A549 (cell line): ENCODE measurements around the gene RAD9A. TPM values are rescaled to one million over a fixed set of nuclear protein-coding genes. Genes with fewer than 3 reads are reported as not detected.

Experiments
- ATAC-seq, 2 experiments: fragments of 200-7000 bp in 1 of 2; fragments of >200 bp in 1 of 2; cut with Nextera tagmentation in 1 of 2; cut with Tn5 transposase in 1 of 2; 3 replicates each; pipeline versions ENCODE4 v1.8.0 to v1.9.1; 2018 to 2020; ENCODE audit warnings: mild to moderate bottlenecking in 1 of 2, moderate library complexity in 1 of 2
- CTCF ChIA-PET: fragments of 300-600 bp; sonication (Branson Sonifier 250); formaldehyde crosslinking; extraction: SDS; loops from one replicate; lab custom pipeline; 2021; ENCODE audit warnings: antibody characterized with exemption, inconsistent platforms; lab: Yijun Ruan, JAX
- POLR2A ChIA-PET: fragments of 350-600 bp; formaldehyde crosslinking; extraction: SDS; loops from one replicate; lab custom pipeline; 2021; ENCODE audit warnings: antibody characterized with exemption, inconsistent platforms; lab: Yijun Ruan, JAX
- DNase-seq, 2 experiments: peaks; one replicate each; pipeline versions ENCODE4 v3.0.0 to v3.0.0-alpha.2; 2011 to 2016; ENCODE audit warnings: low read depth in 1 of 2, low spot score in 1 of 2
- FAIRE-seq: peaks from 2 replicates; lab custom pipeline; 2011; peaks lifted over from hg19 to GRCh38; lab: Jason Lieb, UNC
- H3K27ac ChIP-seq, 2 experiments: fragments of >200 bp; sonication (Bioruptor Twin); formaldehyde crosslinking; 3 replicates each; pipeline ENCODE4 v1.5.1; 2016 to 2017
- H3K4me1 ChIP-seq: fragments of >200 bp; sonication (Bioruptor Twin); formaldehyde crosslinking; 3 replicates; pipeline ENCODE4 v1.6.1; 2016
- H3K4me2 ChIP-seq: fragments of >200 bp; sonication (Bioruptor Twin); formaldehyde crosslinking; 3 replicates; pipeline ENCODE4 v1.6.1; 2016
- H3K4me3 ChIP-seq: fragments of >200 bp; sonication (Bioruptor Twin); formaldehyde crosslinking; 3 replicates; pipeline ENCODE4 v1.5.1; 2016
- H3K9me3 ChIP-seq: fragments of >200 bp; sonication (Bioruptor Twin); formaldehyde crosslinking; 3 replicates; pipeline ENCODE4 v1.6.1; 2016
- BCL3 ChIP-seq: fragments of >200 bp; sonication (Bioruptor Twin); formaldehyde crosslinking; IDR thresholded peaks from 3 replicates; pipeline ENCODE4 v1.6.1; 2016
- CBX2 ChIP-seq: fragments of 200-600 bp; sonication (generic); IDR thresholded peaks from 2 replicates; pipeline ENCODE4 v1.6.1; 2016; ENCODE audit warnings: low read depth, mild to moderate bottlenecking, borderline replicate concordance
- CHD4 ChIP-seq: fragments of 200-600 bp; sonication (generic); IDR thresholded peaks from 2 replicates; pipeline ENCODE4 v1.6.1; 2016; ENCODE audit warnings: antibody characterized with exemption, mild to moderate bottlenecking, borderline replicate concordance
- E2F6 ChIP-seq: IDR thresholded peaks from 2 replicates; pipeline ENCODE4 v1.6.1; 2012; ENCODE audit warnings: low read depth, borderline replicate concordance
- ELK1 ChIP-seq: fragments of 150-350 bp; IDR thresholded peaks from 2 replicates; pipeline ENCODE4 v1.6.1; 2014; ENCODE audit warnings: low read depth, mild to moderate bottlenecking, low read length
- EP300 ChIP-seq, 2 experiments: fragments of >200 bp; sonication (Bioruptor Twin); formaldehyde crosslinking; IDR thresholded peaks; 2 replicates in 1 of 2; 3 replicates in 1 of 2; pipeline ENCODE4 v1.6.1; 2016 to 2017
- FOSL2 ChIP-seq, 2 experiments: fragments of 450-650 bp in 1 of 2; fragments of >200 bp in 1 of 2; sonication (Bioruptor Twin) in 1 of 2; formaldehyde crosslinking; IDR thresholded peaks; 2 replicates each; pipeline versions ENCODE4 v1.5.0 to v1.6.1; 2016 to 2020; ENCODE audit warnings: mild to moderate bottlenecking in 1 of 2, moderate library complexity in 1 of 2
- FOXS1 ChIP-seq: fragments of 250-450 bp; sonication (Bioruptor Pico); IDR thresholded peaks from 2 replicates; pipeline ENCODE4 v1.5.0; 2020; ENCODE audit warnings: mild to moderate bottlenecking, moderate library complexity
- HMGXB4 ChIP-seq: fragments of 250-450 bp; sonication (Bioruptor Pico); IDR thresholded peaks from 2 replicates; pipeline ENCODE4 v1.5.0; 2021; ENCODE audit warnings: mild to moderate bottlenecking, moderate library complexity, borderline replicate concordance
- HOXB13 ChIP-seq: fragments of 250-450 bp; sonication (Bioruptor Pico); IDR thresholded peaks from 2 replicates; pipeline ENCODE4 v1.5.0; 2020; ENCODE audit warnings: low read depth, mild to moderate bottlenecking, moderate library complexity
- JUN ChIP-seq, 2 experiments: fragments of >200 bp; sonication (Bioruptor Twin); formaldehyde crosslinking; IDR thresholded peaks; 2 replicates in 1 of 2; 3 replicates in 1 of 2; pipeline ENCODE4 v1.6.1; 2016 to 2017
- MAZ ChIP-seq: fragments of 150-350 bp; IDR thresholded peaks from 2 replicates; pipeline ENCODE4 v1.6.1; 2014; ENCODE audit warnings: antibody characterized with exemption, low read depth, low read length, borderline replicate concordance
- MYC ChIP-seq: IDR thresholded peaks from 2 replicates; pipeline ENCODE4 v1.6.1; 2012; ENCODE audit warnings: mild to moderate bottlenecking, inconsistent platforms, low read length, improper control_type of control experiment, borderline replicate concordance
- POLR2A ChIP-seq: IDR thresholded peaks from 2 replicates; pipeline ENCODE4 v1.6.1; 2012; ENCODE audit warnings: mild to moderate bottlenecking, low read length
- RCOR1 ChIP-seq: fragments of 150-350 bp; IDR thresholded peaks from 2 replicates; pipeline ENCODE4 v1.6.1; 2014; ENCODE audit warnings: antibody characterized with exemption, low read length, low read depth
- REST ChIP-seq: fragments of 200-600 bp; sonication (generic); IDR thresholded peaks from 2 replicates; pipeline ENCODE4 v1.6.1; 2016; ENCODE audit warnings: antibody characterized with exemption, mild to moderate bottlenecking, moderate library complexity
- RFX5 ChIP-seq: fragments of 450-650 bp; IDR thresholded peaks from 2 replicates; pipeline ENCODE4 v1.7.1; 2014; ENCODE audit warnings: antibody characterized with exemption, mild to moderate bottlenecking, moderate library complexity
- RNF2 ChIP-seq: fragments of 200-600 bp; sonication (generic); IDR thresholded peaks from 2 replicates; pipeline ENCODE4 v1.6.1; 2016; ENCODE audit warnings: low read depth, mild to moderate bottlenecking, antibody characterized with exemption, moderate library complexity, borderline replicate concordance
- SREBF2 ChIP-seq: fragments of 450-650 bp; IDR thresholded peaks from 2 replicates; pipeline ENCODE4 v1.6.1; 2014; ENCODE audit warnings: mild to moderate bottlenecking, moderate library complexity
- ZFP36 ChIP-seq: fragments of 450-650 bp; IDR thresholded peaks from 2 replicates; pipeline ENCODE4 v1.6.1; 2014; ENCODE audit warnings: borderline replicate concordance; ENCODE audit not compliant: partially characterized antibody
- ZSCAN20 ChIP-seq: fragments of 250-450 bp; sonication (Bioruptor Pico); IDR thresholded peaks from 2 replicates; pipeline ENCODE4 v1.8.0; 2022; ENCODE audit warnings: mild to moderate bottlenecking, moderate library complexity
- WGBS: methylation state at CpG from one replicate; pipeline ENCODE4 v1.1.6; 2017; ENCODE audit errors: missing lambda C conversion rate; 5-methylcytosine and 5-hydroxymethylcytosine counted together
- polyA plus RNA-seq, 4 experiments: library from polyadenylated mRNA; depleted of rRNA in 3 of 4; stranded (reverse); fragments of >200 nt; fragmentation: RNase III in 1 of 4; extraction: RNeasy Plus Mini Kit Qiagen cat#74134 plus additional on column Dnase treatment in 1 of 4; gene quantifications; 2 replicates in 3 of 4; 3 replicates in 1 of 4; pipeline ENCODE4 v1.2.3, GENCODE V29; 2011 to 2017

The RAD9A gene
- polyA plus RNA-seq, 2 of the 4 experiments (the other 2 are of a cell fraction): 19.0 to 43.7 TPM

GRCh38 chr11:67390947-67391303 lies 861 bp upstream of the RAD9A start:
- H3K9me3 ChIP-seq: no peaks in the 10 kb centered on the region
- no peak for DNase-seq
- H3K27ac ChIP-seq: peak overlapping the region; percentile 85 to 90
- POLR2A ChIA-PET: interaction anchor here (0.7 to 2.5 kb wide), 4 partner anchors 11 to 38 kb away, joined by 3 to 21 read pairs (median 9); partner anchors contain the start of genes POLD4 and PPP1CA
- H3K4me3 ChIP-seq: peak overlapping the region; percentile 77
- H3K4me1 ChIP-seq: peaks cover 20% of the 10 kb centered on the region; the same call in 2 of the 3 replicates
- peak in 1 of 2 experiments; percentile 2; a peak in 2 of 6 replicates for ATAC-seq
- no peak for FAIRE-seq
- CTCF ChIA-PET: interaction anchor here (1.0 to 46.2 kb wide), 6 partner anchors 1 to 73 kb away, joined by 3 to 1913 read pairs (median 320); partner anchors contain the start of genes CLCF1, POLD4, PPP1CA and RAD9A
- 23% methylated on average over 15 of the region's 15 CpGs for WGBS
- H3K4me2 ChIP-seq: peak overlapping the region; percentile 92
- no peak for TF ChIP-seq EP300 (IDR thresholded peaks at IDR 0.05)
- TF ChIP-seq FOSL2 (IDR thresholded peaks at IDR 0.05): no peak
- TF ChIP-seq FOSL2 (CRISPR knock-in tag; IDR thresholded peaks at IDR 0.05): no peak
- TF ChIP-seq ZFP36: no peak
- no peak for TF ChIP-seq CHD4
- TF ChIP-seq REST: no peak
- TF ChIP-seq MAZ: no peak

GRCh38 chr11:67392183-67392715 lies 463 bp downstream of the RAD9A start:
- 29% methylated on average over 24 of the region's 31 CpGs for WGBS
- FAIRE-seq: no peak
- peak; percentile 2 to 12; a peak in 4 of 6 replicates for ATAC-seq
- no peaks in the 10 kb centered on the region for H3K9me3 ChIP-seq
- peaks cover 13% of the 10 kb centered on the region; the same call in 2 of the 3 replicates for H3K4me1 ChIP-seq
- POLR2A ChIA-PET: interaction anchor here (0.8 to 2.5 kb wide), 12 partner anchors 9 to 75 kb away, joined by 3 to 21 read pairs (median 3); partner anchors contain the start of genes POLD4 and PPP1CA
- TF ChIP-seq RNF2 (no peak), HOXB13 (CRISPR knock-in tag) (no peak), RCOR1 (no peak), ZSCAN20 (CRISPR knock-in tag) (no peak)
- no peak for DNase-seq
- H3K27ac ChIP-seq: peak overlapping the region; percentile 85 to 90
- H3K4me2 ChIP-seq: peak overlapping the region; percentile 92
- H3K4me3 ChIP-seq: peak overlapping the region; percentile 77
- CTCF ChIA-PET: interaction anchor here (0.6 to 46.2 kb wide), 8 partner anchors 0 to 129 kb away, joined by 3 to 1913 read pairs (median 11); partner anchors contain the start of genes CLCF1, PITPNM1, POLD4 and PPP1CA

GRCh38 chr11:67393437-67393836 lies 1.7 kb downstream of the RAD9A start:
- POLR2A ChIA-PET: interaction anchor here (2.5 kb wide), 1 partner anchor 8 kb away, joined by 21 read pairs; the partner anchor contains the start of gene PPP1CA

More at GRCh38 chr11:67393437-67393836, 1.7 kb downstream of the RAD9A start:
- CTCF ChIA-PET: interaction anchor here (1.5 to 46.2 kb wide), 6 partner anchors 1 to 131 kb away, joined by 4 to 1913 read pairs (median 320); partner anchors contain the start of genes CLCF1, POLD4, PPP1CA and RAD9A
- Histone ChIP-seq H3K4me2 (no peak overlapping the region), H3K9me3 (no peaks in the 10 kb centered on the region), H3K4me1 (peaks cover 11% of the 10 kb centered on the region; the same call in 2 of the 3 replicates), H3K4me3 (no peak overlapping the region), H3K27ac (no peak overlapping the region)
- FAIRE-seq (no peak), DNase-seq (no peak), ATAC-seq (no peak)
- WGBS: 94% methylated on average over 14 of the region's 18 CpGs
- no peak for TF ChIP-seq HMGXB4 (CRISPR knock-in tag)
- TF ChIP-seq ZFP36: no peak
- TF ChIP-seq MYC: no peak
- no peak for TF ChIP-seq RFX5
- TF ChIP-seq JUN (IDR thresholded peaks at IDR 0.05): no peak
- no peak for TF ChIP-seq BCL3
- TF ChIP-seq E2F6: no peak
- no peak for TF ChIP-seq POLR2A
- no peak for TF ChIP-seq CBX2
- no peak for TF ChIP-seq FOXS1 (CRISPR knock-in tag)
- no peak for TF ChIP-seq RNF2
- no peak for TF ChIP-seq SREBF2
- TF ChIP-seq ELK1: no peak
